Liver (tissue), 9 donors: ENCODE measurements around the gene PEX11B. TPM values are rescaled to one million over a fixed set of nuclear protein-coding genes. Genes with fewer than 3 reads are reported as not detected.

ENCODE experiments used
- DNase-seq: peaks from one replicate; pipeline ENCODE4 v3.0.0-alpha.2; 2017; ENCODE audit warnings: low spot score
- H3K27ac ChIP-seq, 2 donors: one replicate each; pipeline ENCODE4 v1.7.0; 2013; ENCODE audit warnings: inconsistent platforms in 2 of 2, low read length in 2 of 2, control low read depth in 1 of 2, low read depth in 1 of 2, mild to moderate bottlenecking in 1 of 2
- H3K27me3 ChIP-seq, 4 donors: one replicate each; pipeline versions ENCODE4 v1.6.1 to v1.7.0; 2013; ENCODE audit warnings: low read length in 3 of 4, inconsistent platforms in 1 of 4, mild to moderate bottlenecking in 1 of 4, moderate library complexity in 1 of 4; ENCODE audit not compliant: control insufficient read depth in 4 of 4, insufficient read depth in 4 of 4
- H3K36me3 ChIP-seq, 4 donors: one replicate each; pipeline versions ENCODE4 v1.6.1 to v1.7.0; 2013; ENCODE audit warnings: low read length in 3 of 4, mild to moderate bottlenecking in 3 of 4, low read depth in 1 of 4, moderate library complexity in 1 of 4; ENCODE audit not compliant: control insufficient read depth in 4 of 4, insufficient read depth in 3 of 4
- H3K4me1 ChIP-seq, 4 donors: one replicate each; pipeline versions ENCODE4 v1.6.1 to v1.7.0; 2013; ENCODE audit warnings: low read length in 3 of 4, mild to moderate bottlenecking in 3 of 4, moderate library complexity in 1 of 4; ENCODE audit not compliant: control insufficient read depth in 4 of 4, insufficient read depth in 4 of 4
- H3K4me3 ChIP-seq, 3 donors: one replicate each; pipeline versions ENCODE4 v1.6.1 to v1.7.0; 2013; ENCODE audit warnings: low read length in 3 of 3, control low read depth in 1 of 3, low read depth in 1 of 3, mild to moderate bottlenecking in 1 of 3
- H3K9ac ChIP-seq, 2 donors: one replicate each; pipeline ENCODE4 v1.7.0; 2013; ENCODE audit warnings: low read length in 2 of 2, mild to moderate bottlenecking in 2 of 2, moderate library complexity in 2 of 2, control low read depth in 1 of 2, low read depth in 1 of 2
- H3K9me3 ChIP-seq, 4 donors: one replicate each; pipeline versions ENCODE4 v1.6.1 to v1.7.0; 2013; ENCODE audit warnings: low read length in 3 of 4; ENCODE audit not compliant: control insufficient read depth in 4 of 4
- ATF3 ChIP-seq: IDR thresholded peaks from 2 replicates; pipeline ENCODE4 v1.6.1; 2016; ENCODE audit warnings: antibody characterized with exemption
- EGR1 ChIP-seq, 2 donors: IDR thresholded peaks; 2 replicates each; pipeline ENCODE4 v1.6.1; 2016 to 2018; ENCODE audit warnings: antibody characterized with exemption in 2 of 2, low read depth in 2 of 2
- FOXA1 ChIP-seq: IDR thresholded peaks from 2 replicates; pipeline ENCODE4 v1.6.1; 2016; ENCODE audit warnings: antibody characterized with exemption
- FOXA2 ChIP-seq: IDR thresholded peaks from 2 replicates; pipeline ENCODE4 v1.6.1; 2016; ENCODE audit warnings: antibody characterized with exemption
- GABPA ChIP-seq, 2 donors: IDR thresholded peaks in 1 of 2; conservative IDR thresholded peaks in 1 of 2; 2 replicates each; pipeline ENCODE4 v1.6.1; 2016; ENCODE audit warnings: antibody characterized with exemption in 2 of 2, mild to moderate bottlenecking in 1 of 2, moderate library complexity in 1 of 2
- HNF4A ChIP-seq, 2 donors: conservative IDR thresholded peaks; 2 replicates each; pipeline ENCODE4 v1.6.1; 2016; ENCODE audit warnings: antibody characterized with exemption in 2 of 2, mild to moderate bottlenecking in 2 of 2
- HNF4G ChIP-seq: IDR thresholded peaks from 2 replicates; pipeline ENCODE4 v1.6.1; 2016; ENCODE audit warnings: antibody characterized with exemption
- JUND ChIP-seq, 2 donors: IDR thresholded peaks; 2 replicates each; pipeline ENCODE4 v1.6.1; 2016; ENCODE audit warnings: antibody characterized with exemption in 2 of 2
- NR2F2 ChIP-seq: IDR thresholded peaks from 2 replicates; pipeline ENCODE4 v1.6.1; 2016; ENCODE audit warnings: antibody characterized with exemption
- RAD21 ChIP-seq, 2 donors: IDR thresholded peaks; 2 replicates each; pipeline ENCODE4 v1.6.1; 2016; ENCODE audit warnings: antibody characterized with exemption in 2 of 2, mild to moderate bottlenecking in 2 of 2
- RXRA ChIP-seq, 2 donors: IDR thresholded peaks; 2 replicates each; pipeline ENCODE4 v1.6.1; 2017 to 2018; ENCODE audit warnings: antibody characterized with exemption in 2 of 2, mild to moderate bottlenecking in 1 of 2
- SP1 ChIP-seq: IDR thresholded peaks from 2 replicates; pipeline ENCODE4 v1.6.1; 2018; ENCODE audit warnings: antibody characterized with exemption, mild to moderate bottlenecking
- TAF1 ChIP-seq: conservative IDR thresholded peaks from 2 replicates; pipeline ENCODE4 v1.6.1; 2016; ENCODE audit warnings: antibody characterized with exemption, mild to moderate bottlenecking
- YY1 ChIP-seq: IDR thresholded peaks from 2 replicates; pipeline ENCODE4 v1.6.1; 2016; ENCODE audit warnings: antibody characterized with exemption, mild to moderate bottlenecking
- ZBTB33 ChIP-seq: IDR thresholded peaks from 2 replicates; pipeline ENCODE4 v1.6.1; 2016; ENCODE audit warnings: antibody characterized with exemption
- WGBS: extraction: QIAGEN DNeasy Blood & Tissue Kit; methylation state at CpG from one replicate; pipeline ENCODE4 v1.1.7; 2013; 5-methylcytosine and 5-hydroxymethylcytosine counted together
- polyA plus RNA-seq, 2 donors: library from polyadenylated mRNA; stranded (reverse) in 1 of 2; unstranded in 1 of 2; fragments of 200-250 nt in 1 of 2; fragments of >200 nt in 1 of 2; fragmentation: Nextera tagmentation in 1 of 2; extraction: Ambion mirVana in 1 of 2; gene quantifications; one replicate each; pipeline versions ENCODE4 v1.2.1 to v1.2.3, GENCODE V29; 2013 to 2015
- total RNA-seq, 2 donors: library from RNA; depleted of rRNA; stranded (reverse); fragments of >200 nt; gene quantifications; one replicate each; pipeline ENCODE4 v1.2.3, GENCODE V29; 2014
- TF ChIP-seq, protein P1 (sequence below): IDR thresholded peaks from 2 replicates; pipeline ENCODE4 v1.6.1; 2016; ENCODE audit warnings: antibody characterized with exemption
- TF ChIP-seq, protein P2 (sequence below): IDR thresholded peaks from 2 replicates; pipeline ENCODE4 v1.6.1; 2016; ENCODE audit warnings: antibody characterized with exemption, mild to moderate bottlenecking
- TF ChIP-seq, protein P3 (sequence below): fragments of 150-350 bp; IDR thresholded peaks from 2 replicates; pipeline ENCODE4 v1.5.1; 2017; ENCODE audit warnings: improper control_type of control experiment, low read depth, low read length; ENCODE audit not compliant: missing input control
- donor health status: healthy.
- donor health status: healthy.
- donor health status: healthy.
- donor health status: healthy.
- donor health status: healthy.

The PEX11B gene
- total and polyA plus RNA-seq, 4 donors = 13.4 to 21.0 (median 16.1) TPM

DNA sequence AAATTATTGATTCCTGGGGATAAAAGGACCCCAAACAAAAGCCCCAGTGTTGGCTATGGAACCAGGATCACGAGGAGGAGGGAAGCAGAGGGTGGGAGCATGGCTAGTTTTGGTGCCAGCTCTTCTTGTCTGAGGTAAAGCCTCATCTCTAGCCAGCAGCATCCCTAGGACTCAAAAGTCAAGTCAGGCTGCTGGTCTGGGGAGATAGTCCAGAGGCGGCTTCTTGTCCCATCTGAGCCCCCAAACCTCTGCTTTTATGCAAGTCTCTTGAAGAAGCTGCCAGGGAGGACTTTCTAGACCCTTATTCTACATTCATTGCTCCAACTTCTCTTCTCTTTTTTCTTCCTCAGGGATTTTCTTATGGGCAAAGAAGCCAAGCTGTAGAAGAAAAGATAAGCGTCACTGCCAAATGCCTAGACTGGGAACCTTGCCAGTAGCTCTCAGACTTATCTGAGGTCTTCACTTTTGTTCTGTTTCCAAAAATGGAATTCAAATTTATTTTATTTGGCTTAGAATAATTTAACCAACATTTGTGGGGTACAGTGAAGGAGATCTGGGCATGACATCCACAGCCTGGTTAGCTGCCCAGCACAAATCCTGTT is 25.9 kb downstream of the PEX11B start:
- no peaks in the 10 kb centered on the region for H3K9me3 ChIP-seq
- peak overlapping the region; percentile 77 for H3K27ac ChIP-seq
- no peak overlapping the region for H3K4me3 ChIP-seq
- no peak for DNase-seq
- TF ChIP-seq, protein P1, sequence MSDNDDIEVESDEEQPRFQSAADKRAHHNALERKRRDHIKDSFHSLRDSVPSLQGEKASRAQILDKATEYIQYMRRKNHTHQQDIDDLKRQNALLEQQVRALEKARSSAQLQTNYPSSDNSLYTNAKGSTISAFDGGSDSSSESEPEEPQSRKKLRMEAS = no peak
- no peak for TF ChIP-seq NR2F2
- TF ChIP-seq ATF3 = no peak
- TF ChIP-seq HNF4G = no peak
- TF ChIP-seq GABPA (IDR thresholded peaks at IDR 0.05 in 1 of 2, conservative IDR thresholded peaks at IDR 0.05 in 1 of 2) = no peak
- TF ChIP-seq JUND (IDR thresholded peaks at IDR 0.05) = no peak
- no peak for TF ChIP-seq RAD21 (IDR thresholded peaks at IDR 0.05)
- TF ChIP-seq EGR1 (IDR thresholded peaks at IDR 0.05; ENCODE audit: low read depth in 2 of 2) = no peak
- no peak for TF ChIP-seq FOXA1
- no peak for TF ChIP-seq FOXA2
- H3K4me1 ChIP-seq = peaks cover 0 to 16% (median 4%) of the 10 kb centered on the region in 4 donors
- H3K36me3 ChIP-seq = no peaks in the 10 kb centered on the region
- H3K27me3 ChIP-seq = no peaks in the 10 kb centered on the region
- peak overlapping the region; percentile 43 to 56 for H3K9ac ChIP-seq
- WGBS = 75% methylated on average over 3 of the region's 3 CpGs

DNA sequence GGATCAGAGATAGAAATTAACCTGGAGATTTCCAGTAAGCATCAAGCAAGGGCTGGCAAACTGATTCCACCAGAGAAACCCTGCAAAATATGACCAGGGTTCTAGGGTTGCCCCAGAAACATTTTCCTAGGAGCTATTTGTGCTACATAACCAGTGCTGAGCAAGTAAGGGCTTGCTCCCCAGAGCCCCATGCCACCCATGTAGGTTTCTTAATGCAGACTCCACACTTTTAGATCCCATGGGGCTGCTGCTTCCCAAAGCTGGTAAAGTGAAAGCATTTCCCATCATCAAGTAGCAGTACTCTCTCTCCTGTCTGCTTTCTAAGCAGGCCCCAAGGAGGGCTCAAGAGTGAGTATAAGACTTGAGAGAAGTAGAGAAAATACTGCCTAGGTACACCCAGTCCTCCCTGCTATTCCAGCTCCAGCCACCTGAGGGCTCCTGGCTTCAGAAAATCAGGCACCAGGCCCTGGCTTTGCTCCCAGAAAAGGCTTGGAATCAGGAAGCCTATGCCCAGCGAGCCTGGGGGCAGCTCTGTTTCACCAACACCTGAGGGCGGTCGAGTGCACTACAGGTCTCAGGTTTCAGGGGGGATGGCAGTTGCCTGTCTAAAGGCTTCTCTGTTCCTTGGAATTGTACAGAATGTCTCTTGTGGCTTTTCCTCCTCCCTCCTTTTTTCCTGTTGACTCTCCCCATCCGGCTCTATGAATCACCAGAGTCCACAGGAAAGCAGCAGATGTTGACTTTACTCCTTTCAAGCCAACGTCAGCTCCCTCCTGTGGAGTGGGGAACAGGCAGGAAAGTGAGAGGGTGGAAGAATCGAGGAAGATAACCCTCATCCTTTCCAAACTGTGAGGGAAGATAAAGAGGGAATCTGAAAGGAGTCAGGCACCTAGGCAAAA is 26.7 kb downstream of the PEX11B start:
- H3K36me3 ChIP-seq = no peaks in the 10 kb centered on the region
- peak overlapping the region; percentile 43 to 56 for H3K9ac ChIP-seq
- H3K9me3 ChIP-seq = no peaks in the 10 kb centered on the region
- peak overlapping the region; percentile 77 for H3K27ac ChIP-seq
- WGBS = 4% methylated on average over 6 of the region's 6 CpGs
- H3K27me3 ChIP-seq = no peaks in the 10 kb centered on the region
- peaks cover 0 to 17% (median 4%) of the 10 kb centered on the region in 4 donors for H3K4me1 ChIP-seq
- TF ChIP-seq NR2F2 (no peak), HNF4G (no peak), RAD21 (IDR thresholded peaks at IDR 0.05) (peak; percentile 96 to 99), ATF3 (peak; percentile 13), RXRA (IDR thresholded peaks at IDR 0.05) (peak; percentile 54 to 67), TAF1 (no peak), EGR1 (IDR thresholded peaks at IDR 0.05; ENCODE audit: low read depth in 2 of 2) (no peak), HNF4A (conservative IDR thresholded peaks at IDR 0.05) (peak in 1 of 2 donors; percentile 41), ZBTB33 (no peak), YY1 (peak; percentile 51), FOXA1 (peak; percentile 88), JUND (IDR thresholded peaks at IDR 0.05) (peak; percentile 84 to 86), GABPA (IDR thresholded peaks at IDR 0.05 in 1 of 2, conservative IDR thresholded peaks at IDR 0.05 in 1 of 2) (no peak), SP1 (peak; percentile 72), FOXA2 (peak; percentile 82)
- TF ChIP-seq, protein P1 = no peak
- TF ChIP-seq, protein P2, sequence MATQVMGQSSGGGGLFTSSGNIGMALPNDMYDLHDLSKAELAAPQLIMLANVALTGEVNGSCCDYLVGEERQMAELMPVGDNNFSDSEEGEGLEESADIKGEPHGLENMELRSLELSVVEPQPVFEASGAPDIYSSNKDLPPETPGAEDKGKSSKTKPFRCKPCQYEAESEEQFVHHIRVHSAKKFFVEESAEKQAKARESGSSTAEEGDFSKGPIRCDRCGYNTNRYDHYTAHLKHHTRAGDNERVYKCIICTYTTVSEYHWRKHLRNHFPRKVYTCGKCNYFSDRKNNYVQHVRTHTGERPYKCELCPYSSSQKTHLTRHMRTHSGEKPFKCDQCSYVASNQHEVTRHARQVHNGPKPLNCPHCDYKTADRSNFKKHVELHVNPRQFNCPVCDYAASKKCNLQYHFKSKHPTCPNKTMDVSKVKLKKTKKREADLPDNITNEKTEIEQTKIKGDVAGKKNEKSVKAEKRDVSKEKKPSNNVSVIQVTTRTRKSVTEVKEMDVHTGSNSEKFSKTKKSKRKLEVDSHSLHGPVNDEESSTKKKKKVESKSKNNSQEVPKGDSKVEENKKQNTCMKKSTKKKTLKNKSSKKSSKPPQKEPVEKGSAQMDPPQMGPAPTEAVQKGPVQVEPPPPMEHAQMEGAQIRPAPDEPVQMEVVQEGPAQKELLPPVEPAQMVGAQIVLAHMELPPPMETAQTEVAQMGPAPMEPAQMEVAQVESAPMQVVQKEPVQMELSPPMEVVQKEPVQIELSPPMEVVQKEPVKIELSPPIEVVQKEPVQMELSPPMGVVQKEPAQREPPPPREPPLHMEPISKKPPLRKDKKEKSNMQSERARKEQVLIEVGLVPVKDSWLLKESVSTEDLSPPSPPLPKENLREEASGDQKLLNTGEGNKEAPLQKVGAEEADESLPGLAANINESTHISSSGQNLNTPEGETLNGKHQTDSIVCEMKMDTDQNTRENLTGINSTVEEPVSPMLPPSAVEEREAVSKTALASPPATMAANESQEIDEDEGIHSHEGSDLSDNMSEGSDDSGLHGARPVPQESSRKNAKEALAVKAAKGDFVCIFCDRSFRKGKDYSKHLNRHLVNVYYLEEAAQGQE = peak; percentile 12
- TF ChIP-seq, protein P3, sequence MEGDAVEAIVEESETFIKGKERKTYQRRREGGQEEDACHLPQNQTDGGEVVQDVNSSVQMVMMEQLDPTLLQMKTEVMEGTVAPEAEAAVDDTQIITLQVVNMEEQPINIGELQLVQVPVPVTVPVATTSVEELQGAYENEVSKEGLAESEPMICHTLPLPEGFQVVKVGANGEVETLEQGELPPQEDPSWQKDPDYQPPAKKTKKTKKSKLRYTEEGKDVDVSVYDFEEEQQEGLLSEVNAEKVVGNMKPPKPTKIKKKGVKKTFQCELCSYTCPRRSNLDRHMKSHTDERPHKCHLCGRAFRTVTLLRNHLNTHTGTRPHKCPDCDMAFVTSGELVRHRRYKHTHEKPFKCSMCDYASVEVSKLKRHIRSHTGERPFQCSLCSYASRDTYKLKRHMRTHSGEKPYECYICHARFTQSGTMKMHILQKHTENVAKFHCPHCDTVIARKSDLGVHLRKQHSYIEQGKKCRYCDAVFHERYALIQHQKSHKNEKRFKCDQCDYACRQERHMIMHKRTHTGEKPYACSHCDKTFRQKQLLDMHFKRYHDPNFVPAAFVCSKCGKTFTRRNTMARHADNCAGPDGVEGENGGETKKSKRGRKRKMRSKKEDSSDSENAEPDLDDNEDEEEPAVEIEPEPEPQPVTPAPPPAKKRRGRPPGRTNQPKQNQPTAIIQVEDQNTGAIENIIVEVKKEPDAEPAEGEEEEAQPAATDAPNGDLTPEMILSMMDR = peak; percentile 95
- no peak overlapping the region for H3K4me3 ChIP-seq
- DNase-seq = peak; percentile 86
